ENCODE measurements around the gene CACNG1. TPM values are rescaled to one million over a fixed set of nuclear protein-coding genes. Genes with fewer than 3 reads are reported as not detected.
"Not testable (repeated sequence)": the region's sequence is repeated elsewhere in the genome, so short reads cannot be mapped to it uniquely, and the experiment has no call there.

Gene CACNG1
- total RNA-seq, 1 experiment from 2014 or later: not detected

DNA sequence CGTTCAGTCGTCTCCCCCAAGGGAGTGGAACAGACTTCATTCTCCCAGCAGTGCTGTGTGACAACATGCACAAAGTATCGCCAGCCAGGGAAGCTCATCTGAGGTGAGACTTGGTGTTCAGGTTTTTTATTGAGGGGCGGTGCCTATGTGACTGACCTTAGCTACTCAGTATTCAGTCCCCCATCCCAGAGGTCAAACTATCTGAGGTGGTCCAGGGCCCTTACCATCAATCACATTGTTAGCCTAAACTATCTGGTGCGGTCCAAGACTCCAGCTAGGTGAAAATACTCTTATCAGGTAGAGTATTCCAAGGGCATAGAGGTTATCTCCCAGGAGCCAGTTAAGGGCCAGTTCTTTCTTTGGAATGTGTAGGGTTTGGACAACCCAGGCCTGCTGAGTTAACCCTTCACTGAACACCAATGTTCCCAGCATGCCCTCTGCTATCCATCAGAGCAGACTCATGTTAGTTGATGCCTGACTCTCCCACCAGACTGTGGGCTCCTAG lies 5.4 kb upstream of the CACNG1 start:
- Mint-ChIP-seq H3K36me3 (ENCODE audit: insufficient read depth, unreplicated experiment) (no peaks in the 10 kb centered on the region), H3K27ac (ENCODE audit: unreplicated experiment) (no peak overlapping the region), H3K27me3 (ENCODE audit: unreplicated experiment) (peaks cover 66% of the 10 kb centered on the region), H3K9me3 (ENCODE audit: low read depth, unreplicated experiment) (peaks cover 9% of the 10 kb centered on the region), H3K4me1 (ENCODE audit: low read depth, unreplicated experiment) (no peaks in the 10 kb centered on the region), H3K4me3 (ENCODE audit: low read depth, unreplicated experiment) (no peak overlapping the region)
- CTCF ChIA-PET: interaction anchor here (1.0 kb wide), 1 partner anchor 9 kb away, joined by 4 read pairs; no protein-coding TSS in a partner anchor
- intact Hi-C loops (cut with micrococcal nuclease; ENCODE audit: unreplicated experiment): no loop called here
- no TSS peak for BruUV-seq (replicated peaks)
- no peak for TF ChIP-seq CTCF (IDR thresholded peaks at IDR 0.05; ENCODE audit: unreplicated experiment)
- no peak for DNase-seq

GRCh38 chr17:67040652-67041051 lies 3.7 kb upstream of the CACNG1 start:
- Mint-ChIP-seq H3K9me3 (ENCODE audit: low read depth, unreplicated experiment) (peaks cover 5% of the 10 kb centered on the region), H3K4me1 (ENCODE audit: low read depth, unreplicated experiment) (no peaks in the 10 kb centered on the region), H3K27ac (ENCODE audit: unreplicated experiment) (no peak overlapping the region), H3K4me3 (ENCODE audit: low read depth, unreplicated experiment) (no peak overlapping the region), H3K36me3 (ENCODE audit: insufficient read depth, unreplicated experiment) (no peaks in the 10 kb centered on the region), H3K27me3 (ENCODE audit: unreplicated experiment) (peaks cover 58% of the 10 kb centered on the region)
- BruUV-seq (replicated peaks): no TSS peak
- no peak for TF ChIP-seq CTCF (IDR thresholded peaks at IDR 0.05; ENCODE audit: unreplicated experiment)
- intact Hi-C loops (cut with micrococcal nuclease; ENCODE audit: unreplicated experiment): no loop called here
- CTCF ChIA-PET: no interaction called here
- DNase-seq: no peak

DNA sequence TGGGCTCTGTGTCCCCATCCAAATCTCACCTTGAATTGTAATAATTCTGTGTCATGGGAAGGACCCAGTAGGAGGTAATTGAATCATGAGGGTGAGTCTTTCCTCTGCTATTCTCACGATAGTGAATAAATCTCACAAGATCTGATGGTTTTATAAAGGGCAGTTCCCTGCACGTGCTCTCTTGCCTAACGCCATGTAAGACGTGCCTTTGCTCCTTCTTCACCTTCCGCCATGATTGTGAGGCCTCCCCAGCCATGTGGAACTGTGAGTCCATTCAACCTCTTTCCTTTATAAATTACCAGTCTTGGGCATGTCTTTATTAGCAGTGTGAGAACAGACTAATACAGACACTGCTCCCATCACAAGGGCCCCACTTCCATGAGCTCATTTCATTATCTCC lies 3.2 kb upstream of the CACNG1 start:
- DNase-seq; H3K4me3 Mint-ChIP-seq (ENCODE audit: low read depth, unreplicated experiment); H3K36me3 Mint-ChIP-seq (ENCODE audit: insufficient read depth, unreplicated experiment); intact Hi-C loops (cut with micrococcal nuclease; ENCODE audit: unreplicated experiment); CTCF ChIA-PET; H3K27ac Mint-ChIP-seq (ENCODE audit: unreplicated experiment); H3K9me3 Mint-ChIP-seq (ENCODE audit: low read depth, unreplicated experiment); BruUV-seq (replicated peaks); H3K4me1 Mint-ChIP-seq (ENCODE audit: low read depth, unreplicated experiment): not testable (repeated sequence)
- H3K27me3 Mint-ChIP-seq (ENCODE audit: unreplicated experiment): peaks cover 58% of the 10 kb centered on the region

DNA sequence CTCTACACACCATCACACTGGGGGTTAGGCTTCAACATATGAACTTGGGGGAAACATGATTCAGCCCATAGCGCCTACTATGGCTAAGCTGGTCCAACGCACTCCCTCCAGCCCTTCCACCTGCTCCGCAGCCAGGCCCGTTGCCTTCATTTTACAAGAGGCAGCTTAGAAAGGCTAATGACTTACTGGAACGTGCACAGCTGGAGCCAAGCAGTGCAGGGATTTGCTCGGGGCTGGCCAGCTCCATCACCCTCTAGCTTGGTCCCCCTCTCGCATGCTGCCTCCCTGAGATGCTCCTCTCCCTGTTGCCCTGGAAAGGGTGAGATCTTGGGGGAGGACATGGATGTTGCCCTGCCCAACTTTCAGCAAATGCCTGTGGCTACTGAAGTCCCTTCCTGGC lies 2.8 kb upstream of the CACNG1 start:
- Mint-ChIP-seq H3K27ac (ENCODE audit: unreplicated experiment) (no peak overlapping the region), H3K27me3 (ENCODE audit: unreplicated experiment) (peaks cover 58% of the 10 kb centered on the region), H3K4me3 (ENCODE audit: low read depth, unreplicated experiment) (no peak overlapping the region), H3K9me3 (ENCODE audit: low read depth, unreplicated experiment) (peaks cover 3% of the 10 kb centered on the region), H3K4me1 (ENCODE audit: low read depth, unreplicated experiment) (no peaks in the 10 kb centered on the region), H3K36me3 (ENCODE audit: insufficient read depth, unreplicated experiment) (no peaks in the 10 kb centered on the region)
- no peak for DNase-seq
- no peak for TF ChIP-seq CTCF (IDR thresholded peaks at IDR 0.05; ENCODE audit: unreplicated experiment)
- no TSS peak for BruUV-seq (replicated peaks)
- CTCF ChIA-PET: no interaction called here
- intact Hi-C loops (cut with micrococcal nuclease; ENCODE audit: unreplicated experiment): no loop called here

- no TSS peak for BruUV-seq (replicated peaks)
- Mint-ChIP-seq H3K27ac (ENCODE audit: unreplicated experiment) (no peak overlapping the region), H3K27me3 (ENCODE audit: unreplicated experiment) (peaks cover 58% of the 10 kb centered on the region), H3K4me3 (ENCODE audit: low read depth, unreplicated experiment) (no peak overlapping the region), H3K36me3 (ENCODE audit: insufficient read depth, unreplicated experiment) (no peaks in the 10 kb centered on the region), H3K9me3 (ENCODE audit: low read depth, unreplicated experiment) (no peaks in the 10 kb centered on the region), H3K4me1 (ENCODE audit: low read depth, unreplicated experiment) (no peaks in the 10 kb centered on the region)
- CTCF ChIA-PET: no interaction called here
- TF ChIP-seq CTCF (IDR thresholded peaks at IDR 0.05; ENCODE audit: unreplicated experiment): no peak
- intact Hi-C loops (cut with micrococcal nuclease; ENCODE audit: unreplicated experiment): no loop called here
- no peak for DNase-seq
Measured at GRCh38 chr17:67041941-67042899, 2.1 kb upstream of the CACNG1 start.
